PC-3 (cell line): ENCODE measurements around the gene FLNC.

Experiments used
- CTCF ChIP-seq: fragments of 300-600 bp; sonication (generic); conservative IDR thresholded peaks from 2 replicates; pipeline ENCODE4 v1.5.1; 2017; ENCODE audit warnings: antibody characterized with exemption, low read depth, mild to moderate bottlenecking, low read length
- EZH2 ChIP-seq: fragments of 300-600 bp; sonication (generic); IDR thresholded peaks from one replicate; pipeline ENCODE4 v1.6.1; 2017; ENCODE audit warnings: antibody characterized with exemption, mild to moderate bottlenecking, low read length; ENCODE audit not compliant: unreplicated experiment

GRCh38 chr7:128853799-128854198, 23.6 kb downstream of the FLNC start:
- TF ChIP-seq EZH2 (no peak), CTCF (no peak)
